NCI-H345 (cell line): ENCODE measurements around the gene SEMA3G.

Source experiments
- DNase-seq: peaks from one replicate; lab custom pipeline; 2025; lab: John Stamatoyannopoulos, UW

Gene SEMA3G

DNA sequence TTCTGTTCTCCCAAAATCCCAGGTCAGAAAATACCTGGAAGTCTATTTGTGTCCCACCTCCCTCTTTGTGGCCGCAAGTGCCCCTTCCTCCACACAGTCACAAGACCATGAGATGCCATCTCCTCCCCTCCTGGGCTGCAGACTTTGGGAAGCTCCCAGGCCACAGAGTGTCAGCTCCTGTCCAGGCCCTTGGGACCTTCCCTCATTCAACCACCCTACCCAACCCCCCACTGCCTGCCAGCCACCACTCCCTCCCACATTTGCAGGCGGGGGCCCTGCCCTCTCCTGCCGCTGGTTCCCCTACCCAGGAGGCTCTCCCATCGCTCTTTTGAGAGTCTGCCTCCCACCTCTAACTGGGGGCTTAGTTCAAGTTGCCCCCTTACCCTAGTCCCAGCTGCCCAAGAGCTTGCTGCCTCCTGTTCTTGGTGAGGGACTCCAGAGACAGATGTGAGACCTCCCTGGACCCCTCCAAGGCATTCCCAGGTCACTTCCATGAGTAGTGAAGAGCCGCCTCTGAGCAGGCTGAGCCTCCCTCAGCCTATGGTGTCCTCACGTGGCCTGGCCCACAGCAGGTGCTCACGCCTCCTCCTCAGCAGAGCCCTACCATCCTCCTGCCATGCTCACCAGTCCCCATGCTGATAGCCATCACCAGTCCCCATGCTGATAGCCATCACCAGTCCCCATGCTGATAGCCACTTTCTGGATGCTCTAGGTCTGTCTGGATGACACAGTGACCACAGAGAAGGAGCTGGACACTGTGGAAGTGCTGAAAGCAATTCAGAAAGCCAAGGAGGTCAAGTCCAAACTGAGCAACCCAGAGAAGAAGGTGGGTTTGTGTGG, 34.4 kb upstream of the SEMA3G start:
- DNase-seq, result no peak

- DNase-seq, result no peak
These were observed 32.8 kb upstream of the SEMA3G start for GRCh38 chr3:52477796-52478095.

GRCh38 chr3:52477076-52477795, 32.3 kb upstream of the SEMA3G start:
- DNase-seq, result no peak

GRCh38 chr3:52473026-52473425, 28.1 kb upstream of the SEMA3G start:
- no peak for DNase-seq

GRCh38 chr3:52472239-52473000, 27.5 kb upstream of the SEMA3G start:
- no peak for DNase-seq

- no peak for DNase-seq
These were observed 26.7 kb upstream of the SEMA3G start for GRCh38 chr3:52471371-52472238.

- no peak for DNase-seq
These were observed 26.0 kb upstream of the SEMA3G start for GRCh38 chr3:52470920-52471319.

DNA sequence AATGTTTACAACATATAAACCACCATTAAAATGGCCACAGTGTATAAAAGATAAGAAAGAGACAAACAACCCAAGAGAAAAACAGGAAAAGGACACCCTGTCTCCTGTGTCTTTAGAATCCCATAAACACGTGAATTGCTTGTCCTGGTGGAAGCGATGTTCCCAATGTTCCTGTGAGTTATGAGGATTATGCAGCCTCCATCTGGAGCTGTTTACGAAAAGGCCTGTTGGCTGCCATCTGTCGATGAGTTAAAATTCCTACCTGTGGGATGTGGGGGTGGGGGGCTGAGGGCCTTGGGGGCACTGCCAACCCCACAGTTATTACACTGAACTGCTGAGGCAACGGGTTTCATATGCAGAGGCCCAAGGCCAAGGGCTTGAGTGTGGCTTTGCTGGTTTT, 24.1 kb upstream of the SEMA3G start:
- no peak for DNase-seq

GRCh38 chr3:52468336-52468735, 23.4 kb upstream of the SEMA3G start:
- DNase-seq, result no peak

DNA sequence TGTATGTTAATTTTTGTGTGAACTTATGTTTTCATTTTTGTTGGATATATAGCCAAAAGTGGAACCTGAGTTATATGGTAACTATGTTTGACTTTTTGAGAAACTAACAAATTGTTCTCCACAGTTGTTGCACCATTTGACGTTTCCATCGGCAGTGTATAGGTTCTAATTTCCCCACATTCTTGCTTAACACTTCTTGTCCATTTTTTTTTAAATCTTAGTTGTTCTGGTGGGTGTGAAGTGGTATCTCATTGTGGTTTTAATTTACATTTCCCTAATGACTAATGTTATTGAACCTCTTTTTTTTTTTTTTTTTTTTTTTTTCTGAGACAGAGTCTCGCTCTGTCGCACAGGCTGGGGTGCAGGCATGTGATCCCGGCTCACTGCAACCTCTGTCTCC, 18.5 kb upstream of the SEMA3G start:
- DNase-seq, result no peak

- no peak for DNase-seq
These were observed 17.0 kb upstream of the SEMA3G start for GRCh38 chr3:52461874-52462273.

GRCh38 chr3:52458770-52459545, 14.1 kb upstream of the SEMA3G start:
- no peak for DNase-seq

- no peak for DNase-seq
These were observed 13.3 kb upstream of the SEMA3G start for GRCh38 chr3:52458031-52458760.

- DNase-seq, result no peak
These were observed 11.9 kb upstream of the SEMA3G start for GRCh38 chr3:52456800-52457183.

- no peak for DNase-seq
These were observed 11.4 kb upstream of the SEMA3G start for GRCh38 chr3:52456169-52456799.

GRCh38 chr3:52455283-52456168, 10.6 kb upstream of the SEMA3G start, which contains the start of gene NISCH:
NISCH (plus strand) TSS chr3:52455604; CDS start chr3:52455642, 38 bp downstream.
- DNase-seq, result peak; percentile 82

- DNase-seq, result no peak
These were observed 10.0 kb upstream of the SEMA3G start for GRCh38 chr3:52454938-52455282.

GRCh38 chr3:52454250-52454937, 9.5 kb upstream of the SEMA3G start:
- DNase-seq, result no peak
